Gastroesophageal sphincter (tissue), 4 donors: ENCODE results near the gene VTI1A. TPM values are rescaled to one million over a fixed set of nuclear protein-coding genes. Genes with fewer than 3 reads are reported as not detected.

Source experiments
- ATAC-seq: fragments of 150-250 bp; one replicate; pipeline ENCODE4 v1.9.1; 2016; ENCODE audit warnings: mild to moderate bottlenecking, moderate library complexity
- H3K27ac ChIP-seq, 4 donors: fragments of 200-600 bp; sonication (generic) in 3 of 4; 1 replicate in 3 of 4; 2 replicates in 1 of 4; pipeline ENCODE4 v1.5.1; 2016 to 2019
- H3K27me3 ChIP-seq: fragments of 200-600 bp; sonication (generic); one replicate; pipeline ENCODE4 v1.5.1; 2019
- H3K36me3 ChIP-seq, 2 donors: fragments of 200-600 bp; sonication (generic); one replicate each; pipeline ENCODE4 v1.5.1; 2019; ENCODE audit warnings: control low read depth in 1 of 2
- H3K4me1 ChIP-seq, 3 donors: fragments of 200-600 bp; sonication (generic); 1 replicate in 2 of 3; 2 replicates in 1 of 3; pipeline ENCODE4 v1.5.1; 2016 to 2019; ENCODE audit warnings: control low read depth in 2 of 3
- H3K4me3 ChIP-seq, 2 donors: fragments of 200-600 bp; sonication (generic); one replicate each; pipeline ENCODE4 v1.5.1; 2019; ENCODE audit warnings: mild to moderate bottlenecking in 1 of 2, moderate library complexity in 1 of 2
- H3K9me3 ChIP-seq, 3 donors: fragments of 200-600 bp; sonication (generic); one replicate each; pipeline ENCODE4 v1.5.1; 2017 to 2019; ENCODE audit warnings: control low read depth in 2 of 3
- EP300 ChIP-seq: sonication (generic); formaldehyde crosslinking; IDR thresholded peaks from one replicate; pipeline ENCODE4 v1.6.1; 2017; ENCODE audit warnings: antibody characterized with exemption, mild to moderate bottlenecking
- POLR2A ChIP-seq, 2 donors: fragments of 450-650 bp; IDR thresholded peaks; one replicate each; pipeline ENCODE4 v1.6.1; 2017; ENCODE audit warnings: antibody characterized with exemption in 2 of 2, mild to moderate bottlenecking in 2 of 2, moderate library complexity in 1 of 2
- POLR2AphosphoS5 ChIP-seq: sonication (generic); formaldehyde crosslinking; IDR thresholded peaks from one replicate; pipeline ENCODE4 v1.6.1; 2017; ENCODE audit warnings: antibody characterized with exemption
- WGBS, 2 donors: methylation state at CpG; one replicate each; pipeline ENCODE4 v1.1.5; 2018; ENCODE audit warnings: low coverage in 1 of 2; 5-methylcytosine and 5-hydroxymethylcytosine counted together
- total RNA-seq, 4 donors: library from RNA; depleted of rRNA; stranded (reverse); fragments of >200 nt; gene quantifications; one replicate each; pipeline ENCODE4 v1.1.0, GENCODE V29; 2016
- TF ChIP-seq, protein P1 (sequence below), 4 experiments: fragments of 200-600 bp in 2 of 4; fragments of 450-650 bp in 2 of 4; sonication (generic) in 1 of 4; IDR thresholded peaks; one replicate each; pipeline ENCODE4 v1.5.1; 2017 to 2019; ENCODE audit warnings: antibody characterized with exemption in 4 of 4, mild to moderate bottlenecking in 2 of 4, moderate library complexity in 2 of 4

Gene VTI1A
- total RNA-seq, 4 donors from 2014 or later, result 19.6 to 81.9 (median 43.1) TPM

GRCh38 chr10:112835217-112835715 is 388.3 kb downstream of the VTI1A start:
- no peaks in the 10 kb centered on the region for H3K27me3 ChIP-seq
- H3K4me3 ChIP-seq, result no peak overlapping the region
- WGBS, 2 donors, result 45 to 58% methylated on average over 6 to 8 of the region's 11 CpGs
- no peaks in the 10 kb centered on the region for H3K9me3 ChIP-seq
- no peak for ATAC-seq
- TF ChIP-seq POLR2AphosphoS5, result no peak
- no peak for TF ChIP-seq EP300
- TF ChIP-seq POLR2A (IDR thresholded peaks at IDR 0.05), result no peak
- TF ChIP-seq, protein P1, sequence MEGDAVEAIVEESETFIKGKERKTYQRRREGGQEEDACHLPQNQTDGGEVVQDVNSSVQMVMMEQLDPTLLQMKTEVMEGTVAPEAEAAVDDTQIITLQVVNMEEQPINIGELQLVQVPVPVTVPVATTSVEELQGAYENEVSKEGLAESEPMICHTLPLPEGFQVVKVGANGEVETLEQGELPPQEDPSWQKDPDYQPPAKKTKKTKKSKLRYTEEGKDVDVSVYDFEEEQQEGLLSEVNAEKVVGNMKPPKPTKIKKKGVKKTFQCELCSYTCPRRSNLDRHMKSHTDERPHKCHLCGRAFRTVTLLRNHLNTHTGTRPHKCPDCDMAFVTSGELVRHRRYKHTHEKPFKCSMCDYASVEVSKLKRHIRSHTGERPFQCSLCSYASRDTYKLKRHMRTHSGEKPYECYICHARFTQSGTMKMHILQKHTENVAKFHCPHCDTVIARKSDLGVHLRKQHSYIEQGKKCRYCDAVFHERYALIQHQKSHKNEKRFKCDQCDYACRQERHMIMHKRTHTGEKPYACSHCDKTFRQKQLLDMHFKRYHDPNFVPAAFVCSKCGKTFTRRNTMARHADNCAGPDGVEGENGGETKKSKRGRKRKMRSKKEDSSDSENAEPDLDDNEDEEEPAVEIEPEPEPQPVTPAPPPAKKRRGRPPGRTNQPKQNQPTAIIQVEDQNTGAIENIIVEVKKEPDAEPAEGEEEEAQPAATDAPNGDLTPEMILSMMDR (IDR thresholded peaks at IDR 0.05), result no peak
- H3K36me3 ChIP-seq, result no peaks in the 10 kb centered on the region
- no peak overlapping the region for H3K27ac ChIP-seq
- H3K4me1 ChIP-seq, result peaks cover 0 to 25% (median 0%) of the 10 kb centered on the region in 3 donors

GRCh38 chr10:112835944-112836451 is 389.0 kb downstream of the VTI1A start:
- peaks cover 0 to 25% (median 0%) of the 10 kb centered on the region in 3 donors for H3K4me1 ChIP-seq
- H3K27ac ChIP-seq, result no peak overlapping the region
- peak; percentile 73 for ATAC-seq
- no peaks in the 10 kb centered on the region for H3K36me3 ChIP-seq
- TF ChIP-seq, protein P1 (IDR thresholded peaks at IDR 0.05), result no peak
- TF ChIP-seq EP300 (no peak), POLR2AphosphoS5 (peak; percentile 2), POLR2A (IDR thresholded peaks at IDR 0.05) (no peak)
- H3K4me3 ChIP-seq, result peak overlapping the region in 1 of 2 donors; percentile 19
- 24% methylated on average over 7 of the region's 7 CpGs; no CpG with 5 or more reads in 1 of the 2 donors for WGBS, 2 donors
- no peaks in the 10 kb centered on the region for H3K27me3 ChIP-seq
- no peaks in the 10 kb centered on the region for H3K9me3 ChIP-seq

- no peak for ATAC-seq
- no peaks in the 10 kb centered on the region for H3K9me3 ChIP-seq
- H3K36me3 ChIP-seq, result no peaks in the 10 kb centered on the region
- H3K27ac ChIP-seq, result no peak overlapping the region
- TF ChIP-seq, protein P1 (IDR thresholded peaks at IDR 0.05), result no peak
- no peak for TF ChIP-seq POLR2AphosphoS5
- TF ChIP-seq EP300, result no peak
- no peak for TF ChIP-seq POLR2A (IDR thresholded peaks at IDR 0.05)
- H3K4me3 ChIP-seq, result no peak overlapping the region
- no peaks in the 10 kb centered on the region for H3K27me3 ChIP-seq
- peaks cover 0 to 25% (median 0%) of the 10 kb centered on the region in 3 donors for H3K4me1 ChIP-seq
- WGBS, 2 donors, result 67 to 71% methylated on average over 2 to 3 of the region's 15 CpGs
Observed at GRCh38 chr10:112838784-112839481, 391.9 kb downstream of the VTI1A start.

- WGBS, 2 donors, result 90 to 98% methylated on average over 4 to 5 of the region's 5 CpGs
- no peaks in the 10 kb centered on the region for H3K36me3 ChIP-seq
- no peaks in the 10 kb centered on the region for H3K9me3 ChIP-seq
- H3K27me3 ChIP-seq, result no peaks in the 10 kb centered on the region
- no peak overlapping the region for H3K27ac ChIP-seq
- ATAC-seq, result no peak
- TF ChIP-seq, protein P1 (IDR thresholded peaks at IDR 0.05), result no peak
- H3K4me3 ChIP-seq, result no peak overlapping the region
- peaks cover 0 to 16% (median 0%) of the 10 kb centered on the region in 3 donors for H3K4me1 ChIP-seq
Observed at GRCh38 chr10:112839928-112840654, 393.1 kb downstream of the VTI1A start.
